H1 (cell line): ENCODE data around the gene PROSER2. TPM values are rescaled to one million over a fixed set of nuclear protein-coding genes. Genes with fewer than 3 reads are reported as not detected.

Experiments
- CBX5 ChIP-seq: fragments of 300-800, 300-1000 bp; sonication (generic); IDR thresholded peaks from 2 replicates; pipeline ENCODE4 v1.7.1; 2016; ENCODE audit warnings: antibody characterized with exemption, low read length, low read depth
- CREB1 ChIP-seq: IDR thresholded peaks from 2 replicates; pipeline ENCODE4 v1.6.1; 2012; ENCODE audit warnings: inconsistent platforms
- SRF ChIP-seq: IDR thresholded peaks from 2 replicates; pipeline ENCODE4 v1.6.1; 2011; ENCODE audit warnings: mild to moderate bottlenecking, low read depth, low read length, moderate library complexity
- polyA plus RNA-seq, 7 experiments: library from polyadenylated mRNA; depleted of rRNA in 3 of 7; stranded (reverse) in 5 of 7; unstranded in 2 of 7; fragments of >200 nt in 5 of 7; fragments of 200-250 nt in 2 of 7; gene quantifications; 1 replicate in 5 of 7; 2 replicates in 1 of 7; 4 replicates in 1 of 7; pipeline versions ENCODE4 v1.2.1 to v1.2.3, GENCODE V29; 2011 to 2013; ENCODE audit warnings: missing spikeins in 2 of 7, mixed read lengths in 2 of 7
- total RNA-seq: library from RNA; stranded (reverse); fragmentation: NEBNext Ultra II Directional; extraction: Animal tissue kit (Norgen Biotek cat#: 25700); gene quantifications from 2 replicates; pipeline ENCODE4 v1.2.1, GENCODE V29; 2021

Gene PROSER2
- total and polyA plus RNA-seq, 2 of the 8 experiments (the other 6 are each of a cell fraction or from before 2014, with no cell fraction given): 3.9 to 13.7 TPM

DNA sequence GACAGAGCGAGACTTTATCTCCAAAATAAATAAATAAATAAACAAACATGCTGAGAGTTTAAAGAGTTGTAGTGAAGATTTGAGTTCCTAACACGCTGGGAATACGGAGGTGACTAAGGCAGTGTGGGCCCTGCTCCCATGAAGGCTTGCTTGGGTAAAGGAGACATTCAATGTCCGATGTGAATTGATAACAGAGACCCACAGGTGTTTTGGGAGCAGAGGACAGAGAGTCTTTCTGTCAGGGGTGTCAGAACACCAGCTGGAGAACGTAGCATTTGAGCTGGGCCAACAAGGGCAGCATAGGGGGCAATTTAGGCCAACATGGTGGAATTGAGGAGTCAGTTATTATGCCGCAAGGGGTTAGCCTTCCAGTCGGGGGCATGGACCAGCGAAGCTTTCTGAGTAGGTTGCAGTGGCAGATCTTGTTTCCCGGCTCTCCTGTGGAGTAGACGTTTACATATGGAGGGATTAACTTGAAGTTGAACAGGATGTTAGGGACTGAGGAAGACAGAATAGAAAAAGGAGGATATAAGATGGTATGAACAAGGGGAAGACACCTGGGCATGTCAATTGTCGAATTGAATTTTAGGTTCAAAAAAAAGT is 5.6 kb downstream of the PROSER2 start (continued):
- TF ChIP-seq CBX5 (no peak), CREB1 (no peak), SRF (no peak)
- TF ChIP-seq, all 59 proteins: peak for 0
